Esophagus (tissue), 2 donors: ENCODE results near the gene SYTL2. TPM values are rescaled to one million over a fixed set of nuclear protein-coding genes. Genes with fewer than 3 reads are reported as not detected.

Experiments used
- H3K27ac ChIP-seq, 2 donors: one replicate each; pipeline ENCODE4 v1.5.1; 2013; ENCODE audit warnings: low read depth in 2 of 2, mild to moderate bottlenecking in 2 of 2, inconsistent platforms in 1 of 2, low read length in 1 of 2, moderate library complexity in 1 of 2
- H3K27me3 ChIP-seq, 2 donors: one replicate each; pipeline ENCODE4 v1.6.1; 2013; ENCODE audit warnings: low read length in 2 of 2, control low read depth in 1 of 2, mild to moderate bottlenecking in 1 of 2; ENCODE audit not compliant: insufficient read depth in 2 of 2, control insufficient read depth in 1 of 2
- H3K36me3 ChIP-seq, 2 donors: one replicate each; pipeline ENCODE4 v1.6.1; 2013; ENCODE audit warnings: low read length in 1 of 2; ENCODE audit not compliant: control insufficient read depth in 2 of 2, insufficient read depth in 2 of 2
- H3K4me1 ChIP-seq, 2 donors: one replicate each; pipeline ENCODE4 v1.6.1; 2013; ENCODE audit warnings: low read length in 1 of 2; ENCODE audit not compliant: control insufficient read depth in 2 of 2, insufficient read depth in 2 of 2
- H3K4me3 ChIP-seq, 2 donors: one replicate each; pipeline ENCODE4 v1.5.1; 2013; ENCODE audit warnings: low read length in 2 of 2, mild to moderate bottlenecking in 2 of 2, low read depth in 1 of 2, moderate library complexity in 1 of 2
- H3K9me3 ChIP-seq, 2 donors: one replicate each; pipeline ENCODE4 v1.6.1; 2013; ENCODE audit warnings: mild to moderate bottlenecking in 2 of 2, low read depth in 1 of 2, low read length in 1 of 2, moderate library complexity in 1 of 2; ENCODE audit not compliant: control insufficient read depth in 2 of 2, insufficient read depth in 1 of 2
- WGBS, 2 donors: extraction: QIAGEN DNeasy Blood & Tissue Kit; methylation state at CpG; one replicate each; pipeline ENCODE4 v1.1.7; 2013; 5-methylcytosine and 5-hydroxymethylcytosine counted together
- polyA plus RNA-seq, 2 donors: library from polyadenylated mRNA; stranded (reverse); fragments of 200-250 nt; gene quantifications; one replicate each; pipeline ENCODE4 v1.2.3, GENCODE V29; 2013
- donor health status: healthy with polysubstance abuse.
- donor health status: Bipolar disorder and iron deficiency.

SYTL2 gene
- polyA plus RNA-seq, 2 donors, result 3.4 to 5.0 TPM

- H3K9me3 ChIP-seq, result no peaks in the 10 kb centered on the region
- WGBS, 2 donors, result 29 to 38% methylated on average over 5 of the region's 5 CpGs
- H3K4me1 ChIP-seq, result no peaks in the 10 kb centered on the region
- no peak overlapping the region for H3K4me3 ChIP-seq
- H3K27ac ChIP-seq, result no peak overlapping the region
- H3K27me3 ChIP-seq, result no peaks in the 10 kb centered on the region
- H3K36me3 ChIP-seq, result no peaks in the 10 kb centered on the region
Measured at GRCh38 chr11:85710917-85711316, 100.0 kb downstream of the SYTL2 start.

GRCh38 chr11:85709941-85710702 is 100.8 kb downstream of the SYTL2 start:
- no peaks in the 10 kb centered on the region for H3K9me3 ChIP-seq
- H3K36me3 ChIP-seq, result no peaks in the 10 kb centered on the region
- H3K4me1 ChIP-seq, result no peaks in the 10 kb centered on the region
- 86 to 92% methylated on average over 5 of the region's 5 CpGs for WGBS, 2 donors
- H3K4me3 ChIP-seq, result no peak overlapping the region
- no peak overlapping the region for H3K27ac ChIP-seq
- H3K27me3 ChIP-seq, result no peaks in the 10 kb centered on the region

- H3K36me3 ChIP-seq, result no peaks in the 10 kb centered on the region
- H3K27me3 ChIP-seq, result no peaks in the 10 kb centered on the region
- H3K9me3 ChIP-seq, result no peaks in the 10 kb centered on the region
- H3K27ac ChIP-seq, result no peak overlapping the region
- no peak overlapping the region for H3K4me3 ChIP-seq
- H3K4me1 ChIP-seq, result no peaks in the 10 kb centered on the region
Measured at GRCh38 chr11:85705800-85706199, 105.1 kb downstream of the SYTL2 start.

- no peak overlapping the region for H3K27ac ChIP-seq
- no peaks in the 10 kb centered on the region for H3K9me3 ChIP-seq
- no peaks in the 10 kb centered on the region for H3K4me1 ChIP-seq
- no peak overlapping the region for H3K4me3 ChIP-seq
- H3K36me3 ChIP-seq, result no peaks in the 10 kb centered on the region
- H3K27me3 ChIP-seq, result no peaks in the 10 kb centered on the region
- 97% methylated on average over 3 of the region's 3 CpGs for WGBS, 2 donors
Measured at GRCh38 chr11:85704967-85705366, 106.0 kb downstream of the SYTL2 start.

- WGBS, 2 donors, result 59 to 74% methylated on average over 2 of the region's 2 CpGs
- Histone ChIP-seq H3K4me3 (no peak overlapping the region), H3K27me3 (no peaks in the 10 kb centered on the region), H3K36me3 (no peaks in the 10 kb centered on the region), H3K9me3 (no peaks in the 10 kb centered on the region), H3K27ac (no peak overlapping the region), H3K4me1 (no peaks in the 10 kb centered on the region)
Measured at GRCh38 chr11:85699957-85700741, 110.8 kb downstream of the SYTL2 start.

- H3K36me3 ChIP-seq, result no peaks in the 10 kb centered on the region
- no peaks in the 10 kb centered on the region for H3K9me3 ChIP-seq
- no peaks in the 10 kb centered on the region for H3K4me1 ChIP-seq
- WGBS, 2 donors, result 55 to 75% methylated on average over 1 of the region's 1 CpG
- no peaks in the 10 kb centered on the region for H3K27me3 ChIP-seq
- no peak overlapping the region for H3K4me3 ChIP-seq
- no peak overlapping the region for H3K27ac ChIP-seq
Measured at GRCh38 chr11:85698195-85698594, 112.7 kb downstream of the SYTL2 start.

GRCh38 chr11:85697747-85698146 is 113.2 kb downstream of the SYTL2 start:
- WGBS, 2 donors, result 88 to 91% methylated on average over 2 of the region's 2 CpGs
- no peaks in the 10 kb centered on the region for H3K9me3 ChIP-seq
- no peaks in the 10 kb centered on the region for H3K36me3 ChIP-seq
- no peaks in the 10 kb centered on the region for H3K27me3 ChIP-seq
- H3K4me3 ChIP-seq, result no peak overlapping the region
- no peaks in the 10 kb centered on the region for H3K4me1 ChIP-seq
- H3K27ac ChIP-seq, result no peak overlapping the region

- Histone ChIP-seq H3K4me1 (no peaks in the 10 kb centered on the region), H3K36me3 (no peaks in the 10 kb centered on the region)
Measured at GRCh38 chr11:85695546-85695945, 115.4 kb downstream of the SYTL2 start.

GRCh38 chr11:85694385-85694980 is 116.5 kb downstream of the SYTL2 start:
- 93 to 98% methylated on average over 1 of the region's 1 CpG for WGBS, 2 donors
- no peak overlapping the region for H3K4me3 ChIP-seq
- H3K9me3 ChIP-seq, result no peaks in the 10 kb centered on the region
- no peak overlapping the region for H3K27ac ChIP-seq
- H3K27me3 ChIP-seq, result no peaks in the 10 kb centered on the region
- H3K4me1 ChIP-seq, result no peaks in the 10 kb centered on the region
- H3K36me3 ChIP-seq, result no peaks in the 10 kb centered on the region

More at GRCh38 chr11:85695546-85695945, 115.4 kb downstream of the SYTL2 start:
- no peaks in the 10 kb centered on the region for H3K9me3 ChIP-seq
- no peak overlapping the region for H3K27ac ChIP-seq
- no peak overlapping the region for H3K4me3 ChIP-seq
- no peaks in the 10 kb centered on the region for H3K27me3 ChIP-seq
